ENCODE measurements around the gene GLCCI1.

The GLCCI1 gene

GRCh38 chr7:8085420-8085819 lies 116.8 kb downstream of the GLCCI1 start:
- no peaks in the 10 kb centered on the region for H3K9me3 ChIP-seq (ENCODE audit: insufficient read depth, low read length)
- H3F3A ChIP-seq (ENCODE audit: insufficient read depth) = no peaks in the 10 kb centered on the region
- H3K4me3 ChIP-seq (ENCODE audit: insufficient read depth, low read length, poor library complexity, severe bottlenecking) = no peak overlapping the region
- no peak overlapping the region for H3K4me2 ChIP-seq (ENCODE audit: low read depth, low read length, poor library complexity, severe bottlenecking)
- no peak overlapping the region for H3K9ac ChIP-seq (ENCODE audit: low read length)
- H3K36me3 ChIP-seq (ENCODE audit: low read length) = 0 out of 2 replicates have a peak, but pooled peaks cover 4% of the 10 kb centered on the region
- TF ChIP-seq, protein P1, sequence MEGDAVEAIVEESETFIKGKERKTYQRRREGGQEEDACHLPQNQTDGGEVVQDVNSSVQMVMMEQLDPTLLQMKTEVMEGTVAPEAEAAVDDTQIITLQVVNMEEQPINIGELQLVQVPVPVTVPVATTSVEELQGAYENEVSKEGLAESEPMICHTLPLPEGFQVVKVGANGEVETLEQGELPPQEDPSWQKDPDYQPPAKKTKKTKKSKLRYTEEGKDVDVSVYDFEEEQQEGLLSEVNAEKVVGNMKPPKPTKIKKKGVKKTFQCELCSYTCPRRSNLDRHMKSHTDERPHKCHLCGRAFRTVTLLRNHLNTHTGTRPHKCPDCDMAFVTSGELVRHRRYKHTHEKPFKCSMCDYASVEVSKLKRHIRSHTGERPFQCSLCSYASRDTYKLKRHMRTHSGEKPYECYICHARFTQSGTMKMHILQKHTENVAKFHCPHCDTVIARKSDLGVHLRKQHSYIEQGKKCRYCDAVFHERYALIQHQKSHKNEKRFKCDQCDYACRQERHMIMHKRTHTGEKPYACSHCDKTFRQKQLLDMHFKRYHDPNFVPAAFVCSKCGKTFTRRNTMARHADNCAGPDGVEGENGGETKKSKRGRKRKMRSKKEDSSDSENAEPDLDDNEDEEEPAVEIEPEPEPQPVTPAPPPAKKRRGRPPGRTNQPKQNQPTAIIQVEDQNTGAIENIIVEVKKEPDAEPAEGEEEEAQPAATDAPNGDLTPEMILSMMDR (IDR thresholded peaks at IDR 0.05; ENCODE audit: insufficient read depth, low read length, poor library complexity, severe bottlenecking) = no peak
- TF ChIP-seq EZH2phosphoT487 (conservative IDR thresholded peaks at IDR 0.05; ENCODE audit: low read length) = no peak
- H4K20me1 ChIP-seq (ENCODE audit: low read depth, low read length) = no peaks in the 10 kb centered on the region
- no peak overlapping the region for H3K27ac ChIP-seq (ENCODE audit: low read depth, low read length)
- no peak overlapping the region for H2AFZ ChIP-seq (ENCODE audit: low read depth, low read length, severe bottlenecking)
- H3K79me2 ChIP-seq (ENCODE audit: insufficient read depth, low read length) = no peaks in the 10 kb centered on the region
- no peaks in the 10 kb centered on the region for H3K9me2 ChIP-seq (replicated peaks; ENCODE audit: insufficient read depth, low read length)
- no peaks in the 10 kb centered on the region for H3K27me3 ChIP-seq (ENCODE audit: low read length)

GRCh38 chr7:8086239-8086638 lies 117.6 kb downstream of the GLCCI1 start:
- Histone ChIP-seq H3K9me2 (replicated peaks; ENCODE audit: insufficient read depth, low read length) (no peaks in the 10 kb centered on the region), H3K4me3 (ENCODE audit: insufficient read depth, low read length, poor library complexity, severe bottlenecking) (no peak overlapping the region), H3K79me2 (ENCODE audit: insufficient read depth, low read length) (no peaks in the 10 kb centered on the region), H3K27ac (ENCODE audit: low read depth, low read length) (no peak overlapping the region), H2AFZ (ENCODE audit: low read depth, low read length, severe bottlenecking) (no peak overlapping the region), H3K9ac (ENCODE audit: low read length) (no peak overlapping the region), H3K36me3 (ENCODE audit: low read length) (0 out of 2 replicates have a peak, but pooled peaks cover 4% of the 10 kb centered on the region), H4K20me1 (ENCODE audit: low read depth, low read length) (no peaks in the 10 kb centered on the region), H3K27me3 (ENCODE audit: low read length) (no peaks in the 10 kb centered on the region), H3K4me2 (ENCODE audit: low read depth, low read length, poor library complexity, severe bottlenecking) (no peak overlapping the region), H3F3A (ENCODE audit: insufficient read depth) (no peaks in the 10 kb centered on the region), H3K9me3 (ENCODE audit: insufficient read depth, low read length) (no peaks in the 10 kb centered on the region)
- TF ChIP-seq, protein P1 (IDR thresholded peaks at IDR 0.05; ENCODE audit: insufficient read depth, low read length, poor library complexity, severe bottlenecking) = no peak
- TF ChIP-seq EZH2phosphoT487 (conservative IDR thresholded peaks at IDR 0.05; ENCODE audit: low read length) = no peak

- Histone ChIP-seq H4K20me1 (ENCODE audit: low read depth, low read length) (no peaks in the 10 kb centered on the region), H3K27ac (ENCODE audit: low read depth, low read length) (no peak overlapping the region), H3F3A (ENCODE audit: insufficient read depth) (no peaks in the 10 kb centered on the region), H3K79me2 (ENCODE audit: insufficient read depth, low read length) (no peaks in the 10 kb centered on the region), H3K4me2 (ENCODE audit: low read depth, low read length, poor library complexity, severe bottlenecking) (no peak overlapping the region), H3K9ac (ENCODE audit: low read length) (no peak overlapping the region), H3K27me3 (ENCODE audit: low read length) (no peaks in the 10 kb centered on the region), H2AFZ (ENCODE audit: low read depth, low read length, severe bottlenecking) (no peak overlapping the region), H3K9me2 (replicated peaks; ENCODE audit: insufficient read depth, low read length) (no peaks in the 10 kb centered on the region), H3K4me3 (ENCODE audit: insufficient read depth, low read length, poor library complexity, severe bottlenecking) (no peak overlapping the region), H3K36me3 (ENCODE audit: low read length) (no peaks in the 10 kb centered on the region), H3K9me3 (ENCODE audit: insufficient read depth, low read length) (no peaks in the 10 kb centered on the region)
- no peak for TF ChIP-seq EZH2phosphoT487 (conservative IDR thresholded peaks at IDR 0.05; ENCODE audit: low read length)
- TF ChIP-seq, protein P1 (IDR thresholded peaks at IDR 0.05; ENCODE audit: insufficient read depth, low read length, poor library complexity, severe bottlenecking) = no peak
Measured at GRCh38 chr7:8089036-8089780, 120.6 kb downstream of the GLCCI1 start.
